K562 (cell line): ENCODE data around the gene MINDY3. TPM values are rescaled to one million over a fixed set of nuclear protein-coding genes. Genes with fewer than 3 reads are reported as not detected.

Source experiments
- ATAC-seq: fragments of 200-7000 bp; cut with Tn5 transposase; 3 replicates; pipeline ENCODE4 v1.9.1; 2020; ENCODE audit warnings: moderate library complexity
- BruUV-seq: library from RNA; stranded (reverse); fragments of 400-500 nt; replicated peaks from 2 replicates; lab custom pipeline; 2021; lab: Mats Ljungman, UMichigan
- CTCF ChIA-PET: fragments of 300-600 bp; formaldehyde crosslinking; extraction: SDS; loops from one replicate; lab custom pipeline; 2021; ENCODE audit warnings: low intra/inter-chr PET ratio; lab: Yijun Ruan, JAX
- POLR2A ChIA-PET: fragments of 300-600, 350-650 bp; sonication (Branson Sonifier 250); formaldehyde crosslinking; extraction: SDS; loops from one replicate; lab custom pipeline; 2021; ENCODE audit warnings: antibody characterized with exemption, inconsistent platforms; lab: Yijun Ruan, JAX
- DNase-seq, 4 experiments: peaks; one replicate each; pipeline versions ENCODE4 v3.0.0 to v3.0.0-alpha.2; 2011 to 2018; ENCODE audit warnings: low spot score in 3 of 4, mixed read lengths in 3 of 4; ENCODE audit errors: extremely low read depth in 1 of 4
- FAIRE-seq: peaks from 2 replicates; lab custom pipeline; 2011; peaks lifted over from hg19 to GRCh38; lab: Jason Lieb, UNC
- H2AFZ ChIP-seq: 2 replicates; pipeline ENCODE4 v1.6.0; 2011; ENCODE audit warnings: low read depth, low read length, control low read depth, inconsistent platforms
- H3K27ac ChIP-seq: fragments of 200-600 bp; 3 replicates; pipeline ENCODE4 v1.8.0; 2011; ENCODE audit warnings: low read depth, mild to moderate bottlenecking, control low read depth, inconsistent platforms, low read length, moderate library complexity, mixed read lengths; ENCODE audit errors: extremely low read depth
- H3K27me3 ChIP-seq, 2 experiments: fragments of 300-600 bp in 1 of 2; 2 replicates in 1 of 2; 3 replicates in 1 of 2; pipeline versions ENCODE4 v1.6.0 to v1.8.0; 2011; ENCODE audit warnings: inconsistent platforms in 2 of 2, low read length in 2 of 2, mild to moderate bottlenecking in 1 of 2, mixed read lengths in 1 of 2, moderate library complexity in 1 of 2; ENCODE audit not compliant: control insufficient read depth in 2 of 2, insufficient read depth in 2 of 2
- H3K36me3 ChIP-seq: fragments of 300-600 bp; 3 replicates; pipeline ENCODE4 v1.8.0; 2011; ENCODE audit warnings: mild to moderate bottlenecking, low read length, inconsistent platforms; ENCODE audit not compliant: control insufficient read depth, insufficient read depth
- H3K4me1 ChIP-seq, 2 experiments: fragments of 200-600 bp in 1 of 2; replicated peaks in 1 of 2; 2 replicates in 1 of 2; 3 replicates in 1 of 2; pipeline versions ENCODE4 v1.5.1 to v1.8.0; 2011; ENCODE audit warnings: inconsistent platforms in 2 of 2, low read length in 2 of 2, mild to moderate bottlenecking in 1 of 2, mixed read lengths in 1 of 2, moderate library complexity in 1 of 2; ENCODE audit not compliant: control insufficient read depth in 2 of 2, insufficient read depth in 2 of 2
- H3K4me2 ChIP-seq: 2 replicates; pipeline ENCODE4 v1.6.1; 2011; ENCODE audit warnings: low read length, control low read depth, inconsistent platforms, mixed read lengths; ENCODE audit not compliant: insufficient read depth
- H3K4me3 ChIP-seq: fragments of 200-600 bp; sonication (generic), shearing (Covaris generic); 2 replicates; pipeline ENCODE4 v1.5.1; 2016; ENCODE audit warnings: control low read depth, inconsistent platforms
- H3K79me2 ChIP-seq: fragments of 200-600 bp; 3 replicates; pipeline ENCODE4 v1.8.0; 2011; ENCODE audit warnings: low read length, inconsistent platforms; ENCODE audit not compliant: control insufficient read depth, insufficient read depth
- H3K9ac ChIP-seq, 2 experiments: 2 replicates each; pipeline versions ENCODE4 v1.6.0 to v1.6.1; 2011; ENCODE audit warnings: low read depth in 2 of 2, low read length in 2 of 2, control low read depth in 1 of 2, inconsistent platforms in 1 of 2, mild to moderate bottlenecking in 1 of 2, mixed read lengths in 1 of 2; ENCODE audit not compliant: insufficient read depth in 1 of 2
- H3K9me1 ChIP-seq: one replicate; pipeline ENCODE4 v1.6.0; 2011; ENCODE audit warnings: inconsistent platforms, mild to moderate bottlenecking, low read length, moderate library complexity; ENCODE audit not compliant: control insufficient read depth, insufficient read depth
- H3K9me3 ChIP-seq: replicated peaks from 2 replicates; pipeline ENCODE4 v1.5.1; 2011; ENCODE audit warnings: low read depth, low read length, inconsistent platforms; ENCODE audit not compliant: control insufficient read depth, insufficient read depth
- H4K20me1 ChIP-seq: replicated peaks from 2 replicates; pipeline ENCODE4 v1.6.1; 2011; ENCODE audit warnings: low read length, inconsistent platforms, mixed read lengths; ENCODE audit not compliant: control insufficient read depth, insufficient read depth
- GABPB1 ChIP-seq: sonication (generic); formaldehyde crosslinking; IDR thresholded peaks from 2 replicates; pipeline ENCODE4 v1.8.0; 2022; ENCODE audit warnings: mild to moderate bottlenecking, missing genetic modification reagents
- KDM5B ChIP-seq: fragments of 200-600 bp; sonication (generic); IDR thresholded peaks from 2 replicates; pipeline ENCODE4 v1.6.1; 2012; ENCODE audit warnings: low read depth, mild to moderate bottlenecking, moderate library complexity, low read length, control low read depth, inconsistent platforms; ENCODE audit not compliant: insufficient replicate concordance
- MECOM ChIP-seq: fragments of 250-450 bp; sonication (Bioruptor Pico); IDR thresholded peaks from 2 replicates; pipeline ENCODE4 v1.8.0; 2022; ENCODE audit warnings: inconsistent platforms
- MLLT1 ChIP-seq, 2 experiments: fragments of 450-650 bp; IDR thresholded peaks; 2 replicates each; pipeline ENCODE4 v1.6.1; 2016
- NCOA4 ChIP-seq: fragments of 450-650 bp; IDR thresholded peaks from 2 replicates; pipeline ENCODE4 v1.6.1; 2018; ENCODE audit warnings: mild to moderate bottlenecking; ENCODE audit not compliant: partially characterized antibody
- NR1H2 ChIP-seq: sonication (generic); formaldehyde crosslinking; IDR thresholded peaks from 2 replicates; pipeline ENCODE4 v1.4.0; 2020; ENCODE audit warnings: mild to moderate bottlenecking, missing genetic modification reagents
- PHB2 ChIP-seq: fragments of 450-650 bp; IDR thresholded peaks from 2 replicates; pipeline ENCODE4 v1.6.1; 2017; ENCODE audit warnings: low read depth
- POLR3A ChIP-seq: IDR thresholded peaks from 2 replicates; pipeline ENCODE4 v1.6.1; 2011; ENCODE audit warnings: borderline replicate concordance, mild to moderate bottlenecking, moderate library complexity; ENCODE audit not compliant: insufficient read length, insufficient read depth; ENCODE audit errors: extremely low read depth
- RBBP5 ChIP-seq: fragments of 200-600 bp; sonication (generic); IDR thresholded peaks from 2 replicates; pipeline ENCODE4 v1.6.1; 2012; ENCODE audit warnings: borderline replicate concordance, mild to moderate bottlenecking, low read length, control low read depth, inconsistent platforms; ENCODE audit not compliant: insufficient read depth, poor library complexity, severe bottlenecking
- RBFOX2 ChIP-seq: fragments of 200-400 bp; formaldehyde crosslinking; IDR thresholded peaks from 2 replicates; pipeline ENCODE4 v1.6.1; 2017; ENCODE audit warnings: low read depth, mild to moderate bottlenecking, low read length, moderate library complexity
- RBM22 ChIP-seq: fragments of 200-400 bp; formaldehyde crosslinking; IDR thresholded peaks from 2 replicates; pipeline ENCODE4 v1.6.1; 2018; ENCODE audit warnings: low read length, low read depth; ENCODE audit not compliant: poor library complexity, severe bottlenecking
- WGBS: fragments of 100-300 bp; shearing (Covaris generic); methylation state at CpG from one replicate; pipeline ENCODE4 v1.1.6; 2016; ENCODE audit warnings: low coverage, mixed read lengths; ENCODE audit not compliant: insufficient coverage; ENCODE audit errors: missing lambda C conversion rate; 5-methylcytosine and 5-hydroxymethylcytosine counted together
- in situ Hi-C: fragments of 300-500 bp; cut with MboI; formaldehyde crosslinking; loops from 4 replicates; pipeline ENCODE4 v1.15.0; 2018; ENCODE audit warnings: inconsistent platforms, mixed read lengths
- intact Hi-C: fragments of 100-400 bp; cut with micrococcal nuclease; formaldehyde crosslinking; loops from 2 replicates; pipeline ENCODE4 v1.14.2; 2022
- polyA plus RNA-seq, 8 experiments: library from polyadenylated mRNA; depleted of rRNA in 4 of 8; stranded (reverse) in 5 of 8; unstranded in 3 of 8; fragments of >200 nt; fragmentation: Nextera tagmentation in 2 of 8; fragmentation: Illumina TruSeq in 1 of 8; extraction: Ambion mirVana in 2 of 8; extraction: Trizol in 1 of 8; gene quantifications; 2 replicates each; pipeline versions ENCODE4 v1.2.1 to v1.2.3, GENCODE V29; 2011 to 2014; ENCODE audit warnings: inconsistent platforms in 1 of 8, missing spikeins in 1 of 8
- total RNA-seq, 7 experiments: library from RNA; depleted of rRNA in 6 of 7; stranded (reverse); fragments of >200 nt in 6 of 7; fragmentation: Illumina TruSeq in 2 of 7; extraction: Trizol in 2 of 7; gene quantifications; 2 replicates each; pipeline versions ENCODE4 v1.2.1 to v1.2.3, GENCODE V29; 2011 to 2021; ENCODE audit warnings: low replicate concordance in 1 of 7
- TF ChIP-seq, protein P1 (sequence below), 2 experiments: fragments of 250-450 bp in 1 of 2; fragments of 450-650 bp in 1 of 2; sonication (Bioruptor Pico) in 1 of 2; IDR thresholded peaks; 2 replicates each; pipeline versions ENCODE4 v1.6.1 to v1.8.0; 2016 to 2021; ENCODE audit warnings: mild to moderate bottlenecking in 2 of 2, moderate library complexity in 2 of 2, missing compliant biosample characterization in 1 of 2, missing genetic modification characterization in 1 of 2

Gene MINDY3
- total and polyA plus RNA-seq, 9 of the 15 experiments (the other 6 are each of a cell fraction or from before 2014, with no cell fraction given): 14.0 to 35.9 (median 23.6) TPM

DNA sequence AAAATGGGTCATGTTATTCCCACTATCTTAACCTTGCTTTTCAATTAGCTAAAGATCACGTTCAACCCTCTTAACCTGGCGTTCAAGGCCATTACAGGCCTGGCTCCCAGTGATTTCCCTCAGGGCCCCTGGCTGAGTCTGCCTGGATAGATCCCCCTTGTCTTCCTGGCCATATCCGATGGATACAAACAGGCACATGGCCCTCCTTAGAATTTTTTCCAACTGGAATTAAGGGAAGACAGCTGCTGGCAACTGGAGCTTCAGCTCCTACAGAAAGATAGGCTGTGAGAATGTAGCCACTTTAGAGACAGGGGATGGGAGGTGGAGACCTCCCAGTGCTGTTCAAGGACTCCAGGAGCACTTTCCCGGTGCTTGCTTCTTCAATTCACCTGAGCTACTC, 77.5 kb downstream of the MINDY3 start:
- Histone ChIP-seq H3K4me3 (no peak overlapping the region), H3K27me3 (no peaks in the 10 kb centered on the region), H3K9me3 (no peaks in the 10 kb centered on the region), H3K79me2 (no peaks in the 10 kb centered on the region), H4K20me1 (no peaks in the 10 kb centered on the region), H3K27ac (no peak overlapping the region), H3K4me2 (no peak overlapping the region), H3K36me3 (peaks cover 75% of the 10 kb centered on the region), H3K9ac (no peak overlapping the region), H2AFZ (no peak overlapping the region), H3K4me1 (no peaks in the 10 kb centered on the region), H3K9me1 (no peaks in the 10 kb centered on the region)
- POLR2A ChIA-PET: interaction anchor here (1.2 to 1.5 kb wide), 2 partner anchors 13 to 21 kb away, joined by 3 read pairs; no protein-coding TSS in a partner anchor
- TF ChIP-seq RBM22 (no peak), RBBP5 (no peak), NCOA4 (no peak), POLR3A (no peak), PHB2 (no peak), NR1H2 (CRISPR knock-in tag) (no peak), MLLT1 (IDR thresholded peaks at IDR 0.05) (no peak), MECOM (CRISPR knock-in tag) (no peak), KDM5B (no peak), RBFOX2 (no peak), GABPB1 (CRISPR knock-in tag) (no peak)
- TF ChIP-seq, protein P1, sequence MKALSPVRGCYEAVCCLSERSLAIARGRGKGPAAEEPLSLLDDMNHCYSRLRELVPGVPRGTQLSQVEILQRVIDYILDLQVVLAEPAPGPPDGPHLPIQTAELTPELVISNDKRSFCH (CRISPR knock-in tag; IDR thresholded peaks at IDR 0.05): no peak
- TF ChIP-seq, protein P1 (tag; IDR thresholded peaks at IDR 0.05): no peak
- DNase-seq: no peak
- no TSS peak for BruUV-seq
- no peak for FAIRE-seq
- no peak for ATAC-seq
- CTCF ChIA-PET: no interaction called here
- in situ Hi-C loops (no loop called here), intact Hi-C loops (no loop called here)
- WGBS: 91% methylated on average over 4 of the region's 4 CpGs
